ENCODE results near the gene CCL8.

GRCh38 chr17:34341916-34342315 lies 22.7 kb downstream of the CCL8 start:
- TF ChIP-seq RAD21 (IDR thresholded peaks at IDR 0.05; ENCODE audit: low read length) = no peak
- TF ChIP-seq SMC3 (IDR thresholded peaks at IDR 0.05; ENCODE audit: low read depth, low read length) = no peak

Data from IMR-90 (cell line).